Endothelial cell of umbilical vein (primary cell): ENCODE results near the gene LRR1. TPM values are rescaled to one million over a fixed set of nuclear protein-coding genes. Genes with fewer than 3 reads are reported as not detected.

ENCODE experiments used
- BruUV-seq: library from RNA; stranded (reverse); fragments of 400-500 nt; replicated peaks from 2 replicates; lab custom pipeline; 2021; lab: Mats Ljungman, UMichigan
- CTCF ChIA-PET: fragments of 300-600, 350-600 bp; sonication (Branson Sonifier 250); formaldehyde crosslinking; loops from one replicate; lab custom pipeline; 2021; ENCODE audit warnings: antibody characterized with exemption, inconsistent platforms; lab: Charles Lee
- POLR2A ChIA-PET: fragments of 300-600, 350-600 bp; sonication (Branson Sonifier 250); formaldehyde crosslinking; loops from one replicate; lab custom pipeline; 2021; ENCODE audit warnings: antibody characterized with exemption, inconsistent platforms; lab: Charles Lee
- DNase-seq: peaks from one replicate; pipeline ENCODE4 v3.0.0-alpha.2; 2011; ENCODE audit warnings: low read depth, low spot score
- FAIRE-seq: peaks from 2 replicates; lab custom pipeline; 2011; peaks lifted over from hg19 to GRCh38; lab: Jason Lieb, UNC
- H2AFZ ChIP-seq: 2 replicates; pipeline ENCODE4 v1.6.0; 2012; ENCODE audit warnings: low read depth, low read length, control low read depth, inconsistent platforms
- H3K27ac ChIP-seq: 2 replicates; pipeline ENCODE4 v1.5.1; 2011; ENCODE audit warnings: low read depth, mild to moderate bottlenecking, control low read depth, low read length, moderate library complexity; ENCODE audit not compliant: insufficient read depth
- H3K27me3 ChIP-seq, 2 experiments: 2 replicates each; pipeline versions ENCODE4 v1.6.0 to v1.6.1; 2011; ENCODE audit warnings: low read length in 2 of 2, mixed read lengths in 1 of 2; ENCODE audit not compliant: control insufficient read depth in 2 of 2, insufficient read depth in 2 of 2
- H3K36me3 ChIP-seq, 2 experiments: 2 replicates in 1 of 2; 3 replicates in 1 of 2; pipeline ENCODE4 v1.5.1; 2011; ENCODE audit warnings: low read length in 2 of 2, mild to moderate bottlenecking in 1 of 2, moderate library complexity in 1 of 2; ENCODE audit not compliant: control insufficient read depth in 2 of 2, insufficient read depth in 2 of 2; ENCODE audit errors: extremely low read depth in 1 of 2
- H3K4me1 ChIP-seq: 3 replicates; pipeline ENCODE4 v1.5.1; 2011; ENCODE audit warnings: mild to moderate bottlenecking, low read length; ENCODE audit not compliant: control insufficient read depth, insufficient read depth; ENCODE audit errors: extremely low read depth
- H3K4me2 ChIP-seq: 2 replicates; pipeline ENCODE4 v1.6.1; 2011; ENCODE audit warnings: low read length, control low read depth, mixed read lengths; ENCODE audit not compliant: insufficient read depth
- H3K4me3 ChIP-seq, 3 experiments: fragments of 200-600 bp in 1 of 3; sonication (generic), shearing (Covaris generic) in 1 of 3; replicated peaks in 1 of 3; 2 replicates each; pipeline ENCODE4 v1.5.1; 2011 to 2016; ENCODE audit warnings: control low read depth in 3 of 3, low read length in 3 of 3, mild to moderate bottlenecking in 2 of 3, inconsistent platforms in 1 of 3, low read depth in 1 of 3, moderate library complexity in 1 of 3; ENCODE audit not compliant: insufficient read depth in 1 of 3
- H3K79me2 ChIP-seq: 2 replicates; pipeline ENCODE4 v1.6.0; 2012; ENCODE audit warnings: low read length, inconsistent platforms; ENCODE audit not compliant: control insufficient read depth, insufficient read depth
- H3K9ac ChIP-seq: replicated peaks from 2 replicates; pipeline ENCODE3; 2011; ENCODE audit warnings: low read length, control low read depth; ENCODE audit not compliant: insufficient read depth; ENCODE audit errors: extremely low read depth
- H3K9me1 ChIP-seq: replicated peaks from 3 replicates; pipeline ENCODE4 v1.6.0; 2011; ENCODE audit warnings: mild to moderate bottlenecking, low read length; ENCODE audit not compliant: control insufficient read depth, insufficient read depth; ENCODE audit errors: extremely low read depth
- H3K9me3 ChIP-seq: replicated peaks from 2 replicates; pipeline ENCODE4 v1.5.1; 2012; ENCODE audit warnings: low read length, inconsistent platforms; ENCODE audit not compliant: control insufficient read depth, insufficient read depth
- H4K20me1 ChIP-seq: replicated peaks from 2 replicates; pipeline ENCODE3; 2011; ENCODE audit warnings: mild to moderate bottlenecking, low read length; ENCODE audit not compliant: control insufficient read depth, insufficient read depth; ENCODE audit errors: extremely low read depth
- EZH2 ChIP-seq: IDR thresholded peaks from 2 replicates; pipeline ENCODE4 v1.6.1; 2012; ENCODE audit warnings: borderline replicate concordance, low read depth, mild to moderate bottlenecking, moderate library complexity, low read length, inconsistent platforms; ENCODE audit not compliant: severe bottlenecking
- FOS ChIP-seq: IDR thresholded peaks from 2 replicates; pipeline ENCODE4 v1.6.1; 2011; ENCODE audit warnings: mild to moderate bottlenecking, low read length, moderate library complexity, borderline replicate concordance; ENCODE audit not compliant: insufficient read depth
- GATA2 ChIP-seq: IDR thresholded peaks from 2 replicates; pipeline ENCODE4 v1.7.0; 2011; ENCODE audit warnings: low read depth, mild to moderate bottlenecking, moderate library complexity, mixed read lengths, low read length; ENCODE audit not compliant: insufficient read length, insufficient read depth
- JUN ChIP-seq: IDR thresholded peaks from 2 replicates; pipeline ENCODE4 v1.6.1; 2011; ENCODE audit warnings: borderline replicate concordance, low read depth; ENCODE audit not compliant: insufficient read length, insufficient read depth
- MYC ChIP-seq: IDR thresholded peaks from one replicate; pipeline ENCODE4 v1.6.1; 2011; ENCODE audit warnings: mild to moderate bottlenecking, low read depth, low read length
- POLR2A ChIP-seq: IDR thresholded peaks from 2 replicates; pipeline ENCODE4 v1.6.1; 2012; ENCODE audit warnings: low read depth, mild to moderate bottlenecking, control low read depth, low read length
- POLR2AphosphoS5 ChIP-seq: IDR thresholded peaks from 2 replicates; pipeline ENCODE4 v1.6.1; 2012; ENCODE audit warnings: low read depth, mild to moderate bottlenecking, control low read depth, low read length, moderate library complexity; ENCODE audit not compliant: insufficient read depth
- dilution Hi-C: fragments of 300-500 bp; cut with MboI; formaldehyde crosslinking; loops from one replicate; pipeline ENCODE4 v1.15.0; 2019; ENCODE audit warnings: low sequenced_read_pairs; ENCODE audit not compliant: extremely low pct_ligation_motif_present
- intact Hi-C: fragments of 100-400 bp; cut with micrococcal nuclease; formaldehyde crosslinking; loops from one replicate; pipeline ENCODE4 v1.10.0; 2022
- polyA plus RNA-seq, 4 experiments: library from polyadenylated mRNA; depleted of rRNA in 3 of 4; stranded (reverse) in 3 of 4; unstranded in 1 of 4; fragments of >200 nt; gene quantifications; 2 replicates each; pipeline versions ENCODE4 v1.2.1 to v1.2.3, GENCODE V29; 2011 to 2012; ENCODE audit warnings: missing spikeins in 1 of 4
- total RNA-seq: library from RNA; stranded (reverse); gene quantifications from 2 replicates; pipeline ENCODE4 v1.2.3, GENCODE V29; 2021
- TF ChIP-seq, protein P1 (sequence below): IDR thresholded peaks from 2 replicates; pipeline ENCODE4 v1.6.1; 2011; ENCODE audit not compliant: insufficient read depth, insufficient read length
- TF ChIP-seq, protein P2 (sequence below), 2 donors: IDR thresholded peaks; 1 replicate in 1 of 2; 2 replicates in 1 of 2; pipeline ENCODE4 v1.5.1; 2011; ENCODE audit warnings: low read length in 2 of 2, mild to moderate bottlenecking in 2 of 2, moderate library complexity in 2 of 2, control low read depth in 1 of 2, inconsistent platforms in 1 of 2, low read depth in 1 of 2; ENCODE audit not compliant: insufficient read depth in 1 of 2; ENCODE audit errors: extremely low read depth in 1 of 2

The LRR1 gene
- total and polyA plus RNA-seq, 2 donors (not counting 3 experiments of a cell fraction or from before 2014, with no cell fraction given) = 17.7 to 30.9 TPM

DNA sequence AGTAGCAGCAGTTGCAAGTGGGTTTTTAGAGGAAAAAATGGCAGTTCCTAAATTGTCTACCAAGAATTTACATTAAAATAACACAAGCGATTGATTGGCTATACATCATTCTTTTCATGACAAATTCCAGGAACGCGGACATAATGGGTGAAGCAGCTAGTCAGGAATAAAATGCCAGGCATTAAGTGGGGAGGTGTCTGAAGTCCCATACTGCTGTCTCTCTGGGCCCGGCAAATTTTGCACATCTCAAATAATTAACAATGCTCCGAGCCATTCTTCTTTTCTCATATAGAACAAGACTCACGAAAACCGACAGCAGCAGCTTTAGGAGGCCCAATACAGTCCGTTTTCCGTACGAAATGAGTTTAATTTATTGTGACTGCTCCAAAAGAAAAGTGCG is 21.0 kb downstream of the LRR1 start:
- POLR2A ChIA-PET = interaction anchor here (0.7 to 2.5 kb wide), 8 partner anchors 10 to 150 kb away, joined by 3 to 15 read pairs (median 8); partner anchors contain the start of genes LRR1 and RPS29

More for the DNA sequence above, 21.0 kb downstream of the LRR1 start:
- H3K9me1 ChIP-seq = no peaks in the 10 kb centered on the region
- DNase-seq = no peak
- peaks cover 72% of the 10 kb centered on the region for H3K79me2 ChIP-seq
- dilution Hi-C loops (no loop called here), intact Hi-C loops (loop anchor here (1.0 to 10.0 kb wide), 4 partner anchors 15 to 615 kb away; partner anchors contain the start of genes RPS29 and SOS2)
- peak overlapping the region; percentile 86 for H3K9ac ChIP-seq
- CTCF ChIA-PET = interaction anchor here (0.6 to 6.4 kb wide), 12 partner anchors 11 to 1650 kb away, joined by 3 to 80 read pairs (median 5); partner anchors contain the start of genes DNAAF2, KLHDC2, LRR1 and NEMF
- BruUV-seq = TSS peak; percentile 44
- peak overlapping the region; percentile 88 for H3K4me2 ChIP-seq
- H3K9me3 ChIP-seq = no peaks in the 10 kb centered on the region
- peak overlapping the region; percentile 85 for H3K27ac ChIP-seq
- H4K20me1 ChIP-seq = no peaks in the 10 kb centered on the region
- no peaks in the 10 kb centered on the region for H3K27me3 ChIP-seq
- H3K36me3 ChIP-seq = peaks cover 0 to 3% of the 10 kb centered on the region in 2 experiments
- FAIRE-seq = peak; percentile 52
- H3K4me1 ChIP-seq = peaks cover 35% of the 10 kb centered on the region
- H2AFZ ChIP-seq = no peak overlapping the region
- TF ChIP-seq JUN (no peak), EZH2 (no peak), MYC (no peak), POLR2A (no peak), GATA2 (no peak), POLR2AphosphoS5 (no peak), FOS (no peak)
- TF ChIP-seq, protein P1, sequence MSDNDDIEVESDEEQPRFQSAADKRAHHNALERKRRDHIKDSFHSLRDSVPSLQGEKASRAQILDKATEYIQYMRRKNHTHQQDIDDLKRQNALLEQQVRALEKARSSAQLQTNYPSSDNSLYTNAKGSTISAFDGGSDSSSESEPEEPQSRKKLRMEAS = no peak
- TF ChIP-seq, protein P2, sequence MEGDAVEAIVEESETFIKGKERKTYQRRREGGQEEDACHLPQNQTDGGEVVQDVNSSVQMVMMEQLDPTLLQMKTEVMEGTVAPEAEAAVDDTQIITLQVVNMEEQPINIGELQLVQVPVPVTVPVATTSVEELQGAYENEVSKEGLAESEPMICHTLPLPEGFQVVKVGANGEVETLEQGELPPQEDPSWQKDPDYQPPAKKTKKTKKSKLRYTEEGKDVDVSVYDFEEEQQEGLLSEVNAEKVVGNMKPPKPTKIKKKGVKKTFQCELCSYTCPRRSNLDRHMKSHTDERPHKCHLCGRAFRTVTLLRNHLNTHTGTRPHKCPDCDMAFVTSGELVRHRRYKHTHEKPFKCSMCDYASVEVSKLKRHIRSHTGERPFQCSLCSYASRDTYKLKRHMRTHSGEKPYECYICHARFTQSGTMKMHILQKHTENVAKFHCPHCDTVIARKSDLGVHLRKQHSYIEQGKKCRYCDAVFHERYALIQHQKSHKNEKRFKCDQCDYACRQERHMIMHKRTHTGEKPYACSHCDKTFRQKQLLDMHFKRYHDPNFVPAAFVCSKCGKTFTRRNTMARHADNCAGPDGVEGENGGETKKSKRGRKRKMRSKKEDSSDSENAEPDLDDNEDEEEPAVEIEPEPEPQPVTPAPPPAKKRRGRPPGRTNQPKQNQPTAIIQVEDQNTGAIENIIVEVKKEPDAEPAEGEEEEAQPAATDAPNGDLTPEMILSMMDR (IDR thresholded peaks at IDR 0.05; ENCODE audit: extremely low read depth in 1 of 2, insufficient read depth in 1 of 2, low read depth in 1 of 2, low read length in 2 of 2) = no peak
- H3K4me3 ChIP-seq = peak overlapping the region; percentile 59 to 95 (median 83)
